ENCODE results near the gene FGFR3.

FGFR3 gene

DNA sequence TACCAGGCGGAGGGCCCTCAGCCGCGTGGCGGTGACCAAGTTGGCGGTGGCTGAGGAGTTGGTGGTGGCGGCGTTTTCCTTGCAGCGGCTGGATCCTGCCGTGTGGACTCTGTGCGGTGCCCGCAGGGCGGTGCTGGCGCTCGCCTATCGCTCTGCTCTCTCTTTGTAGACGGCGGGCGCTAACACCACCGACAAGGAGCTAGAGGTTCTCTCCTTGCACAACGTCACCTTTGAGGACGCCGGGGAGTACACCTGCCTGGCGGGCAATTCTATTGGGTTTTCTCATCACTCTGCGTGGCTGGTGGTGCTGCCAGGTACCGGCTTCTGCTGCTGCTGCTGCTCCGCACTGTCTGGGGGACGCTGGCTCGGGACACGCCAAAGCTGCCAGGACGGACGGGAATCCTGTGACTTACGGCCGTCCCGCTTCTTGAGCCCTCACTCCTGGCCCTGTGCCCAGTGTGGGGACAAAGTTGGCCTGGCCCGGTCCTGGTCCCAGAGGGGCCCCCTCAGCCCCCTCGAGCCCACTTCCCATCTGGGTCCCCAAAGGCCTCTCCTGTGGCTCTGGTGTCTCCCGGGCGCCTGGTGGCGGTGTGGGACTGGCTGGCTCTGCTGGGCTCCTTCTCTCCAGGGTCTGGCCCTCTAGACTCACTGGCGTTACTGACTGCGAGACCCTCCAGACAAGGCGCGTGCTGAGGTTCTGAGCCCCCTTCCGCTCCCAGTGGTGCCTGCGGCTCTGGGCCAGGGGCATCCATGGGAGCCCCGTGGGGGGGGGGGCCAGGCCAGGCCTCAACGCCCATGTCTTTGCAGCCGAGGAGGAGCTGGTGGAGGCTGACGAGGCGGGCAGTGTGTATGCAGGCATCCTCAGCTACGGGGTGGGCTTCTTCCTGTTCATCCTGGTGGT lies 10.7 kb downstream of the FGFR3 start:
- no peak for DNase-seq

DNA sequence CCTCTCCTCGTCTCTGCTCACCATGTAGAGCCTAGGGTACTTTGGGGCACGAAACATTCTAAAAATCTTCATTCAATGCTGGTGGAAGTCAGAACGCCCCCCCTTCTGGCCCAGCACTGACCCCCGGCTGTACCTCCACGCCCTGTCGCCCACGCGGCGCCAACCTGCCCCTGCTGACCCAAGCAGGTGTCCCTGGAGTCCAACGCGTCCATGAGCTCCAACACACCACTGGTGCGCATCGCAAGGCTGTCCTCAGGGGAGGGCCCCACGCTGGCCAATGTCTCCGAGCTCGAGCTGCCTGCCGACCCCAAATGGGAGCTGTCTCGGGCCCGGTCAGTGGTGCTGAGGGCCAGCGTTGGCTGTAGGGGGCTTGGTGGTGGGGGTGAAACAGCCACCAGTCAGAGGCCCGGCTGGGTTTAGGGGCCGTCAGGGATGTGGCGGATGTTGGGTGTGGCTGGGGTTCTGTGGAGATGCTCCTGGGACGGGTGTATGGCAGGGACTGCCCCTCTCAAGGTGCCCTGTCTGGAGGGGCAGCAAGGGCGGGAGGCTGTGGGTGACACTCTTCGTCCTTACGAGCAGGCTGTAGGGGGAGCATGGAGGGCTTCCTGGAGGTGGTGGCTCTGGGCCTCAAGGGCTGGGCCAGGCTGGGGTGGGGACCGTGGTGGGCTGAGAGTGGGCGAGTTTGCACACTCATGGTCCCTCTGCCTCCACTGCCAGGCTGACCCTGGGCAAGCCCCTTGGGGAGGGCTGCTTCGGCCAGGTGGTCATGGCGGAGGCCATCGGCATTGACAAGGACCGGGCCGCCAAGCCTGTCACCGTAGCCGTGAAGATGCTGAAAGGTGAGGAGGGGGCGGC lies 11.8 kb downstream of the FGFR3 start:
- DNase-seq: no peak

GRCh38 chr4:1805493-1806222 lies 12.6 kb downstream of the FGFR3 start:
- no peak for DNase-seq

DNA sequence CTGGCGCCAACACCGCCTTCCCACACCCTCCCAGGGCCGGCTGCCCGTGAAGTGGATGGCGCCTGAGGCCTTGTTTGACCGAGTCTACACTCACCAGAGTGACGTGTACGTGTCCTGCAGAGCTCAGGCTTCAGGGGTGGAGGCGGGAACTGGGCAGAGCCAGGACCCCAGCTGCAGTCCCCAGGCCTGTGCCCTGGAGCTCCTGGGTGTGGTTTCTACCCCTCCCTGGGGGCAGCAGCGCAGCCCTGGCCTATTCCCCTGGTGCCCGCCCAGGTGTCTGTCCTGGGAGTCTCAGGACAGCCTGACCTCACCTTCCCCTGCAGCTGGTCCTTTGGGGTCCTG lies 13.1 kb downstream of the FGFR3 start:
- no peak for DNase-seq

- DNase-seq: no peak
These were observed 13.7 kb downstream of the FGFR3 start for GRCh38 chr4:1806596-1807331.

DNA sequence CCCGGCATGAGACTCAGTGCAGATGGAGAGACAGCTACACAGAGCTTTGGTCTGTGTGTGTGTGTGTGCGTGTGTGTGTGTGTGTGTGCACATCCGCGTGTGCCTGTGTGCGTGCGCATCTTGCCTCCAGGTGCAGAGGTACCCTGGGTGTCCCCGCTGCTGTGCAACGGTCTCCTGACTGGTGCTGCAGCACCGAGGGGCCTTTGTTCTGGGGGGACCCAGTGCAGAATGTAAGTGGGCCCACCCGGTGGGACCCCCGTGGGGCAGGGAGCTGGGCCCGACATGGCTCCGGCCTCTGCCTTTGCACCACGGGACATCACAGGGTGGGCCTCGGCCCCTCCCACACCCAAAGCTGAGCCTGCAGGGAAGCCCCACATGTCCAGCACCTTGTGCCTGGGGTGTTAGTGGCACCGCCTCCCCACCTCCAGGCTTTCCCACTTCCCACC lies 14.3 kb downstream of the FGFR3 start:
- no peak for DNase-seq

- DNase-seq: no peak
These were observed 15.3 kb downstream of the FGFR3 start for GRCh38 chr4:1808396-1808795.

DNA sequence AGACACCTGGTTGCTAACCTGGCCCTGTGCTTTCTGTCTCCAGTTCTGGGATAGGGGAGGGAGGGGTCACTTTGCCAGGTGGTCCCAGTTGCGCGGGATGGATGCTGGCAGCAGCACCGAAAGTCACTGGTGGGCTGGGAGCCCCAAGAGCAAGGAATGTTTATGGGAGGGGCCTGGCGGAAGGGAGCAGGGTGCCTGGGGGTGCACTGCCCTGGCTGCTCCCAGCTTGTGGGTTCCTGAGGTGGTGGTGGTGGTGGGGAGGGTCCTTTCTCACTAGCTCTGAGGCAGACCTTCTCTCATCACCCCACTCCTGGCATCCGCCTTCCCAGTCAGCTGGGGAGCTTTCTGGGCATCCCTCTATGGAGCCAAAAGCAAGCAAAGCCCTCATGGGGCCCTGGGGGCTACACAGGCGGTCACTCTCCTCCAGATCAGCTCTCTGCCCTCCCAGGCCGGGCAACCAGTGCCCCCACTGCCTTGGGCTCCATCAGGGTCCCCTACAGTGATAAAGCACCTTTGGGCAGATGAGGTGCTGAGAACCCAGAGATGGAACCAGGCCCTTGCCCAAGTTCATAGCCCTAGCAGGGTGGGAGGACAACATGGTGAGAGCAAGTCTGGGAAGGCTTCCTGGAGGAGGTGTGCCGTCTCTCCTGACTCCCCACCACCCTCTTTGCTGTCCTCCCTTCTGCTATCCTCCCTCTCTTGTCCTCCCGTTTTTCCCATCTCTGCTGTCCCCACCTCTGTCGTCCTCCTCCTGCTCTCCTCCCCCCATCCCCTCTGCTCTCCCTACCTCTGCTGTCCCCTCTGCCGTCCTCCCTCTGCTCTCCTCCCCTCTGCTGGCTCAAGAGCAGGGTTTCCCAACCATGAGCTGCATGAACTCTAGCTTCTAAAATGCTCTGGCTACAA lies 16.0 kb downstream of the FGFR3 start:
- DNase-seq: no peak

GRCh38 chr4:1809754-1810502 lies 16.8 kb downstream of the FGFR3 start:
- DNase-seq: peak; percentile 94

DNA sequence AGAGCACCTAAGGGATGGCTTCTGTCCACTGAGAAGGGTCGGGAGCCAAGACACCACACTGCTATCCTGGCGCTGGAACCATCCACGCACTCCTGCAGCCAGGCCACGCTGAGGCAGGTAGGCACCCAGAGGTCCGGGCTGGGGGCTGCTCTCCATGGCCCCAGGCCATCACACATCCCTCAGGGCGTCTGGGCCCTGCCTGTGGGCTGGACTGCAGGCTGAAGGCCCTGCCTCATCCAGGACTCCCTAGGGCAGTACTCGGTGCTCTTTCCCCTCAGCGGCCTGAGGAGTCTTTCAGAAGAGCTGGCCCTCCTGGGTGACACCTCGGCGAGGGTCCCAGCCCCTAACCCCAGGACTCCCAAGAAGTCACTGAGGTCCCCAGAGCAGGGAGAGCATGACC lies 17.7 kb downstream of the FGFR3 start:
- no peak for DNase-seq

DNA sequence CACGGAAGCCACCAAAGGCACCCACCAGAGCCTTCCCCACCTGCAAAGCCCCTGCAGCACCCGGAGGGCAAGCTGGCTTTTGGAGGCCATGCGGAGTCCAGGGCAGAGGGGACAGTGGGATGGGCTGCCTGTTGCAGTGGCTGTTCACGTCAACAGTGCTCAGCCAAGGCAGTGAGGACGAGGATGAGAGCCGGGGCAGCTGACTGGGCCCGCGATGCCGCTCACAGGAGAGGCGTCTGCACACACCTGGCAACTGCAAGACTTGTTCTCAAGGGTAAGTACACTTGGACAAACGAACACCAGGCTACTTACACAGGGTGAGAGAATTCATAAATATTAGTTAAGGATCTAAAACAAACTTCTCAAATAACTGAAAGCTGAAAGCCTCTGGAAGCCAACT lies 19.6 kb downstream of the FGFR3 start:
- no peak for DNase-seq

DNA sequence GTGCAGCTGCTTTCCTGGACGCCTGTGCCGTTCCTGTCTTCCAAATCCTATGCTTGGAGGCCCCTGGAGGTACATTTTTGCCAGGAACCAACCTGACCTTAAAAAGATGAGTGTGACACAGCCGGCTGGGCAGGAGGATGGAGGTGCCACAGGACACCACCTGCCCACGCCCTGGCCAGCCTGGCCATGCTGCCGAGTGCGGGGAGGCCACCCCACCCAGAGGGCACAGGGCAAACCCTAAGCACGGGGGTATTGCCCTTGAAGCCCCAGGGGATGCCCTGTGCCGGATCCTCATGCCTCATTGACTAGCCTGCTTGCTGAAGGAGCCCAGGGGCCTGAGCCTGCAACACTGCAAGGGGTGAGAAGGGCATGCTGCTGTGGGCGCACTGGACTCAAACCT lies 20.1 kb downstream of the FGFR3 start:
- DNase-seq: no peak

DNA sequence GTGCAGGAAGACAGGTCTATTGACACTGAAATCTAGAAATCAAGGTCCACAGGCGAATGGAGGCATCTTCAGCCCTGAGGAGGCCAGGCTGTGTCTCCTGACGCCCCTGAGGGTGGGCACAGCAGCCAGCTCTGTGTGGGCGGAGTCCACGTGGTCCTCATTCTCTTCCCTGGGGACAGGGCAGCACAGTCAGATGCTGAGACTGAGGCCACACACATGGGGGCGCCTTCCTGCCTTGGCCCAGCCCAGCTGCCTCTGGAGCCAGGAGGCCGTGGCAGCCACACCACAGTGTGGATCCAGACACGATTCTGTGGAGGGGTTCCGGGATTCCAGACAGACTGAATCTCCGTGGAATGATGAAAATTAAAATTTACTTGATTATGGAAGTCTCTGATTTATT lies 20.8 kb downstream of the FGFR3 start:
- DNase-seq: no peak

DNA sequence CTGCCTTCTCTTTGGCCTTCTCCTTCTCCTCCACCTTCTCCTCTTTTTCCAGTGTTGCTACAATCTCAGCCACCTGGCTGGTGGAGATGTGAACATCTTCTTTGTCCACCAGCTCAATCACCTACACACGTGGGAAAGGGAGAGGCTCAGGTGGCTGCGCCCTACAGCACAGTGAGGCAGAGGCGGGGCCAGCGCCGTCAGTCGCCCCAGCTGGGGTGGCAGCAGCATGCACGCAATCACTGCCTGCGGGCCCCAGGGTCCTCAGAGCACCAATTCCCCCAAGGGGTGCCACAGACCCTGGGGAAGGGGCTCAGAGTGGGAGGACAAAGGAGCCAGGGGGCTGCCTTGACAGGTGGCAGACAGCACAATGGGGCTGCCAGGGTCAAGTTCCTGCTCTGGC lies 21.4 kb downstream of the FGFR3 start:
- DNase-seq: no peak

GRCh38 chr4:1815096-1815996 lies 22.3 kb downstream of the FGFR3 start:
- no peak for DNase-seq

DNA sequence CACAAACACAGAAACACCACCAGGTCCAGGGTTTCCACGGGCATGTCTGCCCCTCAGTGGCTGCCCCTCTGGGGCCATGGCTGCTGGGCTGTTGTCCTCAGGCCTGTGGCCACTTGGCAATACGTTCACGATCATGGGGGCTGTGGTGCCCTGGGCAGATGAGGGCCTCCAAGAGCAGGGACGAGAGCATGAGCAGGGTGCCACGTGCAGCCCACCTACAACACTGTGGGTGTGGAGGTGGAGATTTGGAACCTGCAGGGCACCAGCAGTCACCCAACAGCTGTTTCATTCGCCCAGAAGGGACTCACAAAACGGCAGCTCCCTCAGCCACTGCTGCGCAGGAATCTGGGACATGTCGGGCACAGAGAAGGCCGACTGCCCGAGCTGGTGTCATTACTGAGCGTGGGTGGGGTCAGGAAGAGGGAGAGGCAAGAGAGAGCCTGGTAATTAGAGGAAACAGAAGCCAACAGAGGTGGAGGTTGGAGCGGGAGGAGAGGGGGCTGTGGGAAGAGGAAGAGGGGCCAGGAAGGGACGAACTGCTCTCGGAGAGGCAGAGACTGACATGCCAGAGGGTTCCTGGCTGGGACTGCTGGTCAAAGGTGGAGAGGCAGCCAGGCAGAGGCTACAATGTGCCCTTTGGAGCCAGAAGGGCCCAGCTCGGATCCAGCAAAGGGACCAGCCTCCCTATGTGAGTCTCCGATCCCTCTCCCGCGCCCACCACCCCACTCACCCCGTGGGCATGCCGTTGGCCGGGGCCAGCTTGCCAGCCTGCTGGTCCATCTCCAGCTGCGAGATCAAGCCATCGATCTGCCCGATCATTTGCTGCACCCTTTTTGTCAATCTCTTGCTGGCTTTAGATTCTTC lies 23.1 kb downstream of the FGFR3 start:
- no peak for DNase-seq

DNA sequence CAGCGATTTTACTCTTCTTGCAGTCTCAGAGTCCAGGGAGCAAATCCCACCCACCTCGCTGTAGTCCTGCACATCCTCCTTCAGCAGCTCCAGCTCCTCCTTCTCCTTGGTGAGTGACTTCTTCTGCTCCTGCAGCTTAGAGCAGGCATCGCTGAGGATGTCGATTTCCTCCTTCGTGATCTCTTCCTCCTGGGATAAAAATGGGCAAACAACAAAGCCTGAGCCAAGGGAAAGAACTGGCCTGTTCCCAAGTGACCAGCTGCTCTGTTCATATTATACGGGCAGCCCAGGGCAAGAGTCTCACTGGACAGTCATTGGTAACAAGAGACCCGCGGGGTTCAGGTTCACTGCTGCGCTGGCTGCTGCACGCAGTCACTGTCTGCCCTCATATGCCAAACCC lies 26.2 kb downstream of the FGFR3 start:
- no peak for DNase-seq

DNA sequence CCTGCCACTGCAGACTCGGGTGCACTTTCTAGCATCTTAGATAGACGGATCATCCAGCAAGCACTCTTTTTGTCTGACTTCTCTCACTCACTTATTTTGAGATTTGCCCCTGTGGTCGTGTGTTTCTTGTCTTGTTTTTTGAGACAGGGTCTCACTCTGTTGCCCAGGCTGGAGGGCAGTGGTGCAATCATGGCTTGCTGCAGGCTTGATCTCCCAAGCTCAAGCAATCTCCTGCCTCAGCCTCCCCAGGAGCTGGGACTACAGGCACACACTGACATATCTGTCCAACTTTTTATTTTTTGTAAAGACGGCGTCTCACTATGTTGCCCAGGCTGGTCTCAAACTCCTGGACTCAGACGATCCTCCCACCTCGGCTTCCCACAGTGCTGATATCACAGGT lies 26.7 kb downstream of the FGFR3 start:
- no peak for DNase-seq
